GM23338 (cell line): ENCODE measurements around the gene ZNF76. TPM values are rescaled to one million over a fixed set of nuclear protein-coding genes. Genes with fewer than 3 reads are reported as not detected.

Experiments
- ATAC-seq: fragments of 200-7000 bp; cut with Tn5 transposase; 3 replicates; pipeline ENCODE4 v1.9.1; 2020
- DNase-seq: peaks from one replicate; pipeline ENCODE4 v3.0.0-alpha.2; 2015; ENCODE audit warnings: low spot score
- H2AFZ ChIP-seq: fragments of 200-600 bp; sonication (generic); 2 replicates; pipeline ENCODE4 v1.8.0; 2016; ENCODE audit warnings: antibody characterized with exemption, mild to moderate bottlenecking, moderate library complexity
- H3F3A ChIP-seq: fragments of 200-600 bp; sonication (generic); replicated peaks from 2 replicates; pipeline ENCODE4 v1.8.0; 2017; ENCODE audit warnings: antibody characterized with exemption, mixed run types, low read depth
- H3K27ac ChIP-seq: fragments of 200-600 bp; sonication (generic); 2 replicates; pipeline ENCODE4 v1.6.1; 2016; ENCODE audit warnings: low read depth
- H3K27me3 ChIP-seq: fragments of 200-600 bp; sonication (generic); 2 replicates; pipeline ENCODE4 v1.8.0; 2016; ENCODE audit warnings: mild to moderate bottlenecking, mixed run types, moderate library complexity; ENCODE audit not compliant: insufficient read depth
- H3K36me3 ChIP-seq: fragments of 200-600 bp; sonication (generic); 2 replicates; pipeline ENCODE4 v1.8.0; 2016; ENCODE audit warnings: mild to moderate bottlenecking; ENCODE audit not compliant: insufficient read depth
- H3K4me1 ChIP-seq: fragments of 200-600 bp; sonication (generic); 2 replicates; pipeline ENCODE4 v1.8.0; 2016; ENCODE audit warnings: mild to moderate bottlenecking, moderate library complexity; ENCODE audit not compliant: insufficient read depth
- H3K4me2 ChIP-seq: fragments of 200-600 bp; sonication (generic); 2 replicates; pipeline ENCODE4 v1.7.1; 2017; ENCODE audit warnings: mixed run types
- H3K4me3 ChIP-seq: fragments of 200-600 bp; sonication (generic); 2 replicates; pipeline ENCODE4 v1.6.1; 2016; ENCODE audit warnings: mixed run types
- H3K79me2 ChIP-seq: fragments of 200-600 bp; sonication (generic); replicated peaks from 2 replicates; pipeline ENCODE4 v1.8.0; 2017; ENCODE audit warnings: mild to moderate bottlenecking; ENCODE audit not compliant: insufficient read depth
- H3K9me2 ChIP-seq: fragments of 200-600 bp; sonication (generic); 2 replicates; pipeline ENCODE4 v1.8.0; 2017; ENCODE audit not compliant: insufficient read depth
- H4K20me1 ChIP-seq: fragments of 200-600 bp; sonication (generic); replicated peaks from 2 replicates; pipeline ENCODE4 v1.8.0; 2017; ENCODE audit warnings: mild to moderate bottlenecking; ENCODE audit not compliant: insufficient read depth
- H3K27ac Mint-ChIP-seq: 2 replicates; pipeline ENCODE4 v1.8.0; 2020; ENCODE audit warnings: inconsistent platforms, mild to moderate bottlenecking, moderate library complexity, mixed read lengths
- H3K27me3 Mint-ChIP-seq: 3 replicates; pipeline ENCODE4 v1.8.0; 2022; ENCODE audit warnings: low read depth, mild to moderate bottlenecking, moderate library complexity, mixed read lengths, inconsistent platforms; ENCODE audit not compliant: insufficient read depth, poor library complexity
- H3K36me3 Mint-ChIP-seq: 3 replicates; pipeline ENCODE4 v1.8.0; 2021; ENCODE audit warnings: low read depth, mild to moderate bottlenecking, inconsistent platforms, moderate library complexity, mixed read lengths
- H3K4me1 Mint-ChIP-seq: 3 replicates; pipeline ENCODE4 v1.8.0; 2020; ENCODE audit warnings: mild to moderate bottlenecking, inconsistent platforms, mixed read lengths
- H3K4me3 Mint-ChIP-seq: 3 replicates; pipeline ENCODE4 v1.8.0; 2021; ENCODE audit warnings: moderate library complexity, mild to moderate bottlenecking, inconsistent platforms, mixed read lengths
- H3K9me3 Mint-ChIP-seq: 3 replicates; pipeline ENCODE4 v1.8.0; 2020; ENCODE audit warnings: moderate library complexity, mild to moderate bottlenecking, inconsistent platforms, mixed read lengths
- ETS1 ChIP-seq: IDR thresholded peaks from 2 replicates; pipeline ENCODE4 v1.6.1; 2016; ENCODE audit warnings: antibody characterized with exemption
- EZH2phosphoT487 ChIP-seq: fragments of 200-600 bp; sonication (generic); IDR thresholded peaks from one replicate; pipeline ENCODE4 v1.8.1; 2018; ENCODE audit warnings: antibody characterized with exemption; ENCODE audit not compliant: unreplicated experiment
- POLR2AphosphoS5 ChIP-seq: IDR thresholded peaks from 2 replicates; pipeline ENCODE4 v1.6.1; 2016; ENCODE audit warnings: antibody characterized with exemption, low read depth
- STAT1 ChIP-seq: IDR thresholded peaks from one replicate; pipeline ENCODE4 v1.6.1; 2016; ENCODE audit warnings: antibody characterized with exemption; ENCODE audit not compliant: unreplicated experiment
- ZNF114 ChIP-seq: fragments of 250-450 bp; sonication (Bioruptor Pico); IDR thresholded peaks from 2 replicates; pipeline ENCODE4 v1.5.0; 2020; ENCODE audit warnings: mild to moderate bottlenecking, moderate library complexity
- ZNF462 ChIP-seq: fragments of 250-450 bp; sonication (Bioruptor Pico); IDR thresholded peaks from 2 replicates; pipeline ENCODE4 v1.5.0; 2020; ENCODE audit warnings: mild to moderate bottlenecking, moderate library complexity
- polyA plus RNA-seq: library from polyadenylated mRNA; unstranded; fragments of >200 nt; fragmentation: Nextera tagmentation; extraction: Ambion mirVana; gene quantifications from 2 replicates; pipeline ENCODE4 v1.2.1, GENCODE V29; 2016
- total RNA-seq: library from RNA; depleted of rRNA; stranded (reverse); fragments of >200 nt; shearing (Covaris generic); gene quantifications from 2 replicates; pipeline ENCODE4 v1.2.3, GENCODE V29; 2014

The ZNF76 gene
- total and polyA plus RNA-seq, 2 experiments from 2014 or later, result 12.5 to 18.8 TPM

- H3K9me2 ChIP-seq, result no peaks in the 10 kb centered on the region
- Mint-ChIP-seq H3K27ac (no peak overlapping the region), H3K4me3 (no peak overlapping the region), H3K9me3 (no peaks in the 10 kb centered on the region), H3K27me3 (peaks cover 3% of the 10 kb centered on the region), H3K4me1 (peaks cover 18% of the 10 kb centered on the region), H3K36me3 (peaks cover 3% of the 10 kb centered on the region; the same call in 1 of the 3 replicates)
- no peaks in the 10 kb centered on the region for H3F3A ChIP-seq
- no peak overlapping the region for H3K4me2 ChIP-seq
- DNase-seq (no peak), ATAC-seq (no peak)
- H4K20me1 ChIP-seq, result no peaks in the 10 kb centered on the region
- TF ChIP-seq ZNF462 (CRISPR knock-in tag) (no peak), ETS1 (no peak), ZNF114 (no peak), POLR2AphosphoS5 (no peak), EZH2phosphoT487 (no peak), STAT1 (no peak)
- H3K79me2 ChIP-seq, result no peaks in the 10 kb centered on the region
- H3K27me3 ChIP-seq, result no peaks in the 10 kb centered on the region
- H3K27ac ChIP-seq, result no peak overlapping the region
- H2AFZ ChIP-seq, result no peak overlapping the region
- H3K4me3 ChIP-seq, result no peak overlapping the region
- H3K36me3 ChIP-seq, result no peaks in the 10 kb centered on the region
- peaks cover 16% of the 10 kb centered on the region for H3K4me1 ChIP-seq
Observed at GRCh38 chr6:35304299-35304698, 44.8 kb downstream of the ZNF76 start.
